Endothelial cell of umbilical vein (primary cell): Measurements from ENCODE around the gene INTS2.

Source experiments
- EZH2 ChIP-seq: IDR thresholded peaks from 2 replicates; pipeline ENCODE4 v1.6.1; 2012; ENCODE audit warnings: borderline replicate concordance, low read depth, mild to moderate bottlenecking, moderate library complexity, low read length, inconsistent platforms; ENCODE audit not compliant: severe bottlenecking
- FOS ChIP-seq: IDR thresholded peaks from 2 replicates; pipeline ENCODE4 v1.6.1; 2011; ENCODE audit warnings: mild to moderate bottlenecking, low read length, moderate library complexity, borderline replicate concordance; ENCODE audit not compliant: insufficient read depth
- GATA2 ChIP-seq: IDR thresholded peaks from 2 replicates; pipeline ENCODE4 v1.7.0; 2011; ENCODE audit warnings: low read depth, mild to moderate bottlenecking, moderate library complexity, mixed read lengths, low read length; ENCODE audit not compliant: insufficient read length, insufficient read depth
- JUN ChIP-seq: IDR thresholded peaks from 2 replicates; pipeline ENCODE4 v1.6.1; 2011; ENCODE audit warnings: borderline replicate concordance, low read depth; ENCODE audit not compliant: insufficient read length, insufficient read depth
- MYC ChIP-seq: IDR thresholded peaks from one replicate; pipeline ENCODE4 v1.6.1; 2011; ENCODE audit warnings: mild to moderate bottlenecking, low read depth, low read length
- POLR2A ChIP-seq: IDR thresholded peaks from 2 replicates; pipeline ENCODE4 v1.6.1; 2012; ENCODE audit warnings: low read depth, mild to moderate bottlenecking, control low read depth, low read length
- POLR2AphosphoS5 ChIP-seq: IDR thresholded peaks from 2 replicates; pipeline ENCODE4 v1.6.1; 2012; ENCODE audit warnings: low read depth, mild to moderate bottlenecking, control low read depth, low read length, moderate library complexity; ENCODE audit not compliant: insufficient read depth
- TF ChIP-seq, protein P1 (sequence below), 2 donors: IDR thresholded peaks; 1 replicate in 1 of 2; 2 replicates in 1 of 2; pipeline ENCODE4 v1.5.1; 2011; ENCODE audit warnings: low read length in 2 of 2, mild to moderate bottlenecking in 2 of 2, moderate library complexity in 2 of 2, control low read depth in 1 of 2, inconsistent platforms in 1 of 2, low read depth in 1 of 2; ENCODE audit not compliant: insufficient read depth in 1 of 2; ENCODE audit errors: extremely low read depth in 1 of 2
- TF ChIP-seq, protein P2 (sequence below): IDR thresholded peaks from 2 replicates; pipeline ENCODE4 v1.6.1; 2011; ENCODE audit not compliant: insufficient read depth, insufficient read length

DNA sequence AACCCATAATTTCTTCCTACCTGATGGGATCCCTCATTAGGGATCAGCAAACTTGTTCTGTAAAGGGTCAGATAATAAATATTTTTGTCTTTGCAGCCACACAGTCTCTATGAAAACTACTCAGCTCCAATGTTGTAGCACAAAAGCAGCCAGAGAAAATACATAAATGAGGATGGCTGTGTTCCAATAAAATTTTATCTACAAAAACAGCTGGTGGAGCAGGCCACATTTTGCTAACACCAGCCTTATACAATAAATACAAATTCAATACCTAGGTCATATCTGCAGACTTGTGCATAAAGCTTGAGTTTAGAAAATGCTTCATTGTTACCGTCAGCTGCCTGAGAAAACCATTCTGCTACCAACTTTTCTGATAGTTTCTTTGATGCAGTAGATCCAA is 38.4 kb upstream of the INTS2 start:
- TF ChIP-seq POLR2AphosphoS5 (no peak), JUN (no peak), POLR2A (no peak), EZH2 (no peak), MYC (no peak), GATA2 (no peak), FOS (no peak)
- TF ChIP-seq, protein P1, sequence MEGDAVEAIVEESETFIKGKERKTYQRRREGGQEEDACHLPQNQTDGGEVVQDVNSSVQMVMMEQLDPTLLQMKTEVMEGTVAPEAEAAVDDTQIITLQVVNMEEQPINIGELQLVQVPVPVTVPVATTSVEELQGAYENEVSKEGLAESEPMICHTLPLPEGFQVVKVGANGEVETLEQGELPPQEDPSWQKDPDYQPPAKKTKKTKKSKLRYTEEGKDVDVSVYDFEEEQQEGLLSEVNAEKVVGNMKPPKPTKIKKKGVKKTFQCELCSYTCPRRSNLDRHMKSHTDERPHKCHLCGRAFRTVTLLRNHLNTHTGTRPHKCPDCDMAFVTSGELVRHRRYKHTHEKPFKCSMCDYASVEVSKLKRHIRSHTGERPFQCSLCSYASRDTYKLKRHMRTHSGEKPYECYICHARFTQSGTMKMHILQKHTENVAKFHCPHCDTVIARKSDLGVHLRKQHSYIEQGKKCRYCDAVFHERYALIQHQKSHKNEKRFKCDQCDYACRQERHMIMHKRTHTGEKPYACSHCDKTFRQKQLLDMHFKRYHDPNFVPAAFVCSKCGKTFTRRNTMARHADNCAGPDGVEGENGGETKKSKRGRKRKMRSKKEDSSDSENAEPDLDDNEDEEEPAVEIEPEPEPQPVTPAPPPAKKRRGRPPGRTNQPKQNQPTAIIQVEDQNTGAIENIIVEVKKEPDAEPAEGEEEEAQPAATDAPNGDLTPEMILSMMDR (IDR thresholded peaks at IDR 0.05; ENCODE audit: extremely low read depth in 1 of 2, insufficient read depth in 1 of 2, low read depth in 1 of 2, low read length in 2 of 2): no peak
- TF ChIP-seq, protein P2, sequence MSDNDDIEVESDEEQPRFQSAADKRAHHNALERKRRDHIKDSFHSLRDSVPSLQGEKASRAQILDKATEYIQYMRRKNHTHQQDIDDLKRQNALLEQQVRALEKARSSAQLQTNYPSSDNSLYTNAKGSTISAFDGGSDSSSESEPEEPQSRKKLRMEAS: no peak
